GM23248 (cell line): ENCODE results near the gene C17orf114. TPM values are rescaled to one million over a fixed set of nuclear protein-coding genes. Genes with fewer than 3 reads are reported as not detected.

Source experiments
- DNase-seq: peaks from one replicate; pipeline ENCODE4 v3.0.0-alpha.2; 2015
- H2AFZ ChIP-seq: fragments of 200-600 bp; sonication (generic); 2 replicates; pipeline ENCODE4 v1.6.1; 2016; ENCODE audit warnings: antibody characterized with exemption
- H3F3A ChIP-seq: fragments of 200-600 bp; sonication (generic); 2 replicates; pipeline ENCODE4 v1.6.1; 2016; ENCODE audit warnings: mild to moderate bottlenecking, antibody characterized with exemption, mixed run types; ENCODE audit not compliant: insufficient read depth
- H3K27ac ChIP-seq: fragments of 200-600 bp; sonication (generic); 2 replicates; pipeline ENCODE4 v1.5.1; 2016; ENCODE audit warnings: mild to moderate bottlenecking
- H3K27me3 ChIP-seq: fragments of 200-600 bp; sonication (generic); replicated peaks from 2 replicates; pipeline ENCODE4 v1.6.1; 2016; ENCODE audit warnings: mild to moderate bottlenecking; ENCODE audit not compliant: insufficient read depth
- H3K36me3 ChIP-seq: fragments of 200-600 bp; sonication (generic); 2 replicates; pipeline ENCODE4 v1.6.1; 2016; ENCODE audit warnings: low read depth, mild to moderate bottlenecking
- H3K4me1 ChIP-seq: fragments of 200-600 bp; sonication (generic); 2 replicates; pipeline ENCODE4 v1.6.1; 2016; ENCODE audit warnings: mild to moderate bottlenecking; ENCODE audit not compliant: insufficient read depth
- H3K4me2 ChIP-seq: fragments of 200-600 bp; sonication (generic); one replicate; pipeline ENCODE4 v1.6.1; 2016; ENCODE audit warnings: mild to moderate bottlenecking; ENCODE audit not compliant: unreplicated experiment
- H3K4me3 ChIP-seq: fragments of 200-600 bp; sonication (generic); 2 replicates; pipeline ENCODE4 v1.5.1; 2016; ENCODE audit warnings: mild to moderate bottlenecking
- H3K79me2 ChIP-seq: fragments of 200-600 bp; sonication (generic); 2 replicates; pipeline ENCODE4 v1.6.1; 2016; ENCODE audit warnings: mild to moderate bottlenecking; ENCODE audit not compliant: insufficient read depth
- H3K9ac ChIP-seq: fragments of 200-600 bp; sonication (generic); 2 replicates; pipeline ENCODE4 v1.6.1; 2016; ENCODE audit warnings: mild to moderate bottlenecking
- H3K9me2 ChIP-seq: fragments of 200-600 bp; sonication (generic); 2 replicates; pipeline ENCODE4 v1.6.1; 2016; ENCODE audit warnings: mixed run types, mild to moderate bottlenecking, moderate library complexity; ENCODE audit not compliant: insufficient read depth
- H3K9me3 ChIP-seq: fragments of 200-600 bp; sonication (generic); one replicate; pipeline ENCODE4 v1.6.1; 2017; ENCODE audit warnings: low read depth
- H4K20me1 ChIP-seq: fragments of 200-600 bp; sonication (generic); 2 replicates; pipeline ENCODE4 v1.6.0; 2016; ENCODE audit not compliant: insufficient read depth
- EZH2 ChIP-seq: fragments of 200-600 bp; sonication (generic); IDR thresholded peaks from 2 replicates; pipeline ENCODE4 v1.6.1; 2018; ENCODE audit warnings: antibody characterized with exemption, mild to moderate bottlenecking; ENCODE audit not compliant: insufficient read depth, poor library complexity, severe bottlenecking
- EZH2phosphoT487 ChIP-seq: fragments of 200-600 bp; sonication (generic); IDR thresholded peaks from 2 replicates; pipeline ENCODE4 v1.6.1; 2018; ENCODE audit warnings: antibody characterized with exemption, moderate library complexity, mild to moderate bottlenecking, low read depth; ENCODE audit not compliant: insufficient read depth
- WGBS, 2 experiments: methylation state at CpG; one replicate each; pipeline ENCODE4 v1.1.6; 2015 to 2017; ENCODE audit warnings: low lambda C conversion rate in 2 of 2, low coverage in 1 of 2; ENCODE audit errors: missing lambda C conversion rate in 2 of 2; 5-methylcytosine and 5-hydroxymethylcytosine counted together
- in situ Hi-C: fragments of 300-500 bp; cut with MboI; formaldehyde crosslinking; loops from 2 replicates; pipeline ENCODE4 v1.15.0; 2020
- polyA plus RNA-seq: library from polyadenylated mRNA; unstranded; fragments of >200 nt; fragmentation: Nextera tagmentation; extraction: Ambion mirVana; gene quantifications from 2 replicates; pipeline ENCODE4 v1.2.1, GENCODE V29; 2016
- total RNA-seq: library from RNA; depleted of rRNA; stranded (reverse); fragments of >200 nt; shearing (Covaris generic); gene quantifications from 2 replicates; pipeline ENCODE4 v1.2.3, GENCODE V29; 2014; rRNA removed

The C17orf114 gene

DNA sequence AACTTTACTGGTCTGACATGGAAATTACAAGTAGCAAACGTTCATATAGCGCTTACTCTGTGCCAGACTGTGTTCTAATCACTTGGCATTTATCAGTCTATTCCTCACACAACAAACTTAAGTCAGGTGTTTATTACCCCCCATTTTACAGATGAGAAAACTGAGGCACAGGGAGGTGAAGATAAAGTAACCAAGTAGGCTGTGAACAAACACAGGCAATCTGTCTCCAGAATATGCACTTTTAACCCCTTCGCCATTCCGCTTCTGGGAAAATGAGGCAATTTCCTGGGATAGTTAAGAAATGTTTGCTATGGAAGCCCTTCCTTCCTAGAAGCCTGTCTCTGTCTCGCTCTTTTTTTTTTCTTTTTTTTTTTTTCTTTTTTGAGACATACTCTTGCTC, 50.2 kb downstream of the C17orf114 start:
- no peaks in the 10 kb centered on the region for H3K36me3 ChIP-seq
- H3K9me2 ChIP-seq = no peaks in the 10 kb centered on the region
- TF ChIP-seq EZH2phosphoT487 (no peak), EZH2 (no peak)
- 66 to 68% methylated on average over 5 of the region's 5 CpGs for WGBS, 2 experiments
- peaks cover 15% of the 10 kb centered on the region; the same call in 1 of the 2 replicates for H3K27me3 ChIP-seq
- in situ Hi-C loops = no loop called here
- no peaks in the 10 kb centered on the region for H4K20me1 ChIP-seq
- H3K4me3 ChIP-seq = no peak overlapping the region
- H3K9ac ChIP-seq = no peak overlapping the region
- H2AFZ ChIP-seq = no peak overlapping the region
- H3F3A ChIP-seq = no peaks in the 10 kb centered on the region
- H3K9me3 ChIP-seq = no peaks in the 10 kb centered on the region
- H3K79me2 ChIP-seq = no peaks in the 10 kb centered on the region
- no peak overlapping the region for H3K4me2 ChIP-seq
- no peaks in the 10 kb centered on the region for H3K4me1 ChIP-seq
- DNase-seq = no peak
- no peak overlapping the region for H3K27ac ChIP-seq

Other genes with a start within 250 kb of the C17orf114 start
- 51.7 and 56.4 TPM in 2 replicates for gene MYBBP1A, start 246.9 kb downstream of the C17orf114 start, total RNA-seq
- 41.8 and 42.4 TPM in 2 replicates for gene MYBBP1A, start 246.9 kb downstream of the C17orf114 start, polyA plus RNA-seq
- not detected in 2 replicates for gene GGT6, start 241.8 kb downstream of the C17orf114 start, total RNA-seq
- gene GGT6, start 241.8 kb downstream of the C17orf114 start, polyA plus RNA-seq = not detected in 2 replicates
- gene SMTNL2, start 217.8 kb downstream of the C17orf114 start, total RNA-seq = not detected in 2 replicates
- gene SMTNL2, start 217.8 kb downstream of the C17orf114 start, polyA plus RNA-seq = not detected in 2 replicates
- not detected in 2 replicates for gene ALOX15, start 160.7 kb downstream of the C17orf114 start, total RNA-seq
- not detected in 2 replicates for gene ALOX15, start 160.7 kb downstream of the C17orf114 start, polyA plus RNA-seq
- 18.8 and 25.6 TPM in 2 replicates for gene PELP1, start 98.2 kb downstream of the C17orf114 start, total RNA-seq
- 10.4 and 13.6 TPM in 2 replicates for gene PELP1, start 98.2 kb downstream of the C17orf114 start, polyA plus RNA-seq
- 4.1 and 4.8 TPM in 2 replicates for gene ARRB2, start 91.7 kb downstream of the C17orf114 start, total RNA-seq
- 3.7 and 3.9 TPM in 2 replicates for gene ARRB2, start 91.7 kb downstream of the C17orf114 start, polyA plus RNA-seq
- gene MED11, start 70.9 kb downstream of the C17orf114 start, total RNA-seq = 14.4 and 16.9 TPM in 2 replicates
- gene MED11, start 70.9 kb downstream of the C17orf114 start, polyA plus RNA-seq = 26.9 and 27.4 TPM in 2 replicates
- gene ZMYND15, start 62.5 kb downstream of the C17orf114 start, total RNA-seq = 0.32 and 0.89 TPM in 2 replicates
- gene ZMYND15, start 62.5 kb downstream of the C17orf114 start, polyA plus RNA-seq = 0.16 TPM in 1 of 2 replicates, not detected in the other
- gene CXCL16, start 62.4 kb downstream of the C17orf114 start, total RNA-seq = 1.6 and 2.5 TPM in 2 replicates
- 4.1 TPM in 2 replicates for gene CXCL16, start 62.4 kb downstream of the C17orf114 start, polyA plus RNA-seq
- gene TM4SF5, start 30.4 kb downstream of the C17orf114 start, total RNA-seq = not detected in 2 replicates
- not detected in 2 replicates for gene TM4SF5, start 30.4 kb downstream of the C17orf114 start, polyA plus RNA-seq
- gene VMO1, start 16.0 kb downstream of the C17orf114 start, total RNA-seq = not detected in 2 replicates
- 0.63 and 0.93 TPM in 2 replicates for gene VMO1, start 16.0 kb downstream of the C17orf114 start, polyA plus RNA-seq
- gene GLTPD2, start 13.4 kb downstream of the C17orf114 start, total RNA-seq = 2.2 TPM in 1 of 2 replicates, not detected in the other
- 0.50 and 0.61 TPM in 2 replicates for gene GLTPD2, start 13.4 kb downstream of the C17orf114 start, polyA plus RNA-seq
- gene PSMB6, start 6.2 kb downstream of the C17orf114 start, total RNA-seq = 92.1 and 148 TPM in 2 replicates
- 308 and 315 TPM in 2 replicates for gene PSMB6, start 6.2 kb downstream of the C17orf114 start, polyA plus RNA-seq
- 20.9 and 22.0 TPM in 2 replicates for gene PLD2, start 4.8 kb upstream of the C17orf114 start, total RNA-seq
- gene PLD2, start 4.8 kb upstream of the C17orf114 start, polyA plus RNA-seq = 11.9 and 12.3 TPM in 2 replicates
- gene MINK1, start 31.0 kb upstream of the C17orf114 start, total RNA-seq = 31.5 and 34.5 TPM in 2 replicates
- 21.0 and 24.2 TPM in 2 replicates for gene MINK1, start 31.0 kb upstream of the C17orf114 start, polyA plus RNA-seq
- gene C17orf107, start 97.2 kb upstream of the C17orf114 start, total RNA-seq = 3.8 and 8.8 TPM in 2 replicates
- gene C17orf107, start 97.2 kb upstream of the C17orf114 start, polyA plus RNA-seq = 2.7 and 3.9 TPM in 2 replicates
- gene CHRNE, start 100.8 kb upstream of the C17orf114 start, total RNA-seq = 0.13 and 0.86 TPM in 2 replicates
- 0.63 and 0.84 TPM in 2 replicates for gene CHRNE, start 100.8 kb upstream of the C17orf114 start, polyA plus RNA-seq
- not detected in 2 replicates for gene GP1BA, start 129.9 kb upstream of the C17orf114 start, total RNA-seq
- gene GP1BA, start 129.9 kb upstream of the C17orf114 start, polyA plus RNA-seq = 0.18 TPM in 1 of 2 replicates, not detected in the other
- 68.5 and 131 TPM in 2 replicates for gene SLC25A11, start 137.7 kb upstream of the C17orf114 start, total RNA-seq
- gene SLC25A11, start 137.7 kb upstream of the C17orf114 start, polyA plus RNA-seq = 71.4 and 73.2 TPM in 2 replicates
- gene RNF167, start 137.9 kb upstream of the C17orf114 start, total RNA-seq = 19.8 and 31.7 TPM in 2 replicates
- 34.2 and 36.6 TPM in 2 replicates for gene RNF167, start 137.9 kb upstream of the C17orf114 start, polyA plus RNA-seq
- 621 and 886 TPM in 2 replicates for gene PFN1, start 146.2 kb upstream of the C17orf114 start, total RNA-seq
- gene PFN1, start 146.2 kb upstream of the C17orf114 start, polyA plus RNA-seq = 2,247 and 2,282 TPM in 2 replicates
- 0.38 and 1.2 TPM in 2 replicates for gene ENO3, start 148.8 kb upstream of the C17orf114 start, total RNA-seq
- 3.2 and 4.1 TPM in 2 replicates for gene ENO3, start 148.8 kb upstream of the C17orf114 start, polyA plus RNA-seq
- 39.1 and 43.1 TPM in 2 replicates for gene SPAG7, start 165.5 kb upstream of the C17orf114 start, total RNA-seq
- gene SPAG7, start 165.5 kb upstream of the C17orf114 start, polyA plus RNA-seq = 97.7 and 107 TPM in 2 replicates
- 4.8 and 10.1 TPM in 2 replicates for gene CAMTA2, start 185.3 kb upstream of the C17orf114 start, total RNA-seq
- gene CAMTA2, start 185.3 kb upstream of the C17orf114 start, polyA plus RNA-seq = 26.5 and 28.8 TPM in 2 replicates
- 0.32 and 1.0 TPM in 2 replicates for gene INCA1, start 195.2 kb upstream of the C17orf114 start, total RNA-seq
- gene INCA1, start 195.2 kb upstream of the C17orf114 start, polyA plus RNA-seq = 0.51 and 1.2 TPM in 2 replicates
- 72.7 and 85.2 TPM in 2 replicates for gene KIF1C, start 195.6 kb upstream of the C17orf114 start, total RNA-seq
- 38.5 and 39.8 TPM in 2 replicates for gene KIF1C, start 195.6 kb upstream of the C17orf114 start, polyA plus RNA-seq
- gene SLC52A1, start 233.1 kb upstream of the C17orf114 start, total RNA-seq = 0.22 TPM in 1 of 2 replicates, not detected in the other
- gene SLC52A1, start 233.1 kb upstream of the C17orf114 start, polyA plus RNA-seq = not detected in 2 replicates